ENCODE results near the gene SPTLC3.

- TF ChIP-seq, protein P1, sequence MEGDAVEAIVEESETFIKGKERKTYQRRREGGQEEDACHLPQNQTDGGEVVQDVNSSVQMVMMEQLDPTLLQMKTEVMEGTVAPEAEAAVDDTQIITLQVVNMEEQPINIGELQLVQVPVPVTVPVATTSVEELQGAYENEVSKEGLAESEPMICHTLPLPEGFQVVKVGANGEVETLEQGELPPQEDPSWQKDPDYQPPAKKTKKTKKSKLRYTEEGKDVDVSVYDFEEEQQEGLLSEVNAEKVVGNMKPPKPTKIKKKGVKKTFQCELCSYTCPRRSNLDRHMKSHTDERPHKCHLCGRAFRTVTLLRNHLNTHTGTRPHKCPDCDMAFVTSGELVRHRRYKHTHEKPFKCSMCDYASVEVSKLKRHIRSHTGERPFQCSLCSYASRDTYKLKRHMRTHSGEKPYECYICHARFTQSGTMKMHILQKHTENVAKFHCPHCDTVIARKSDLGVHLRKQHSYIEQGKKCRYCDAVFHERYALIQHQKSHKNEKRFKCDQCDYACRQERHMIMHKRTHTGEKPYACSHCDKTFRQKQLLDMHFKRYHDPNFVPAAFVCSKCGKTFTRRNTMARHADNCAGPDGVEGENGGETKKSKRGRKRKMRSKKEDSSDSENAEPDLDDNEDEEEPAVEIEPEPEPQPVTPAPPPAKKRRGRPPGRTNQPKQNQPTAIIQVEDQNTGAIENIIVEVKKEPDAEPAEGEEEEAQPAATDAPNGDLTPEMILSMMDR (IDR thresholded peaks at IDR 0.05) = no peak
- no peak for TF ChIP-seq POLR2A (IDR thresholded peaks at IDR 0.05)
These were observed 96.3 kb downstream of the SPTLC3 start for GRCh38 chr20:13105039-13105438.
